Right lobe of liver (tissue), 4 donors: ENCODE data around the gene TSR2.

Experiments
- CTCF ChIP-seq, 4 donors: fragments of 200-600 bp in 3 of 4; fragments of 450-650 bp in 1 of 4; IDR thresholded peaks; one replicate each; pipeline versions ENCODE4 v1.5.1 to v1.8.0; 2016 to 2022; ENCODE audit warnings: antibody characterized with exemption in 4 of 4, mild to moderate bottlenecking in 2 of 4
- POLR2A ChIP-seq: fragments of 450-650 bp; IDR thresholded peaks from one replicate; pipeline ENCODE4 v1.6.1; 2017; ENCODE audit warnings: antibody characterized with exemption, mild to moderate bottlenecking
- donor health status: DM: no; HTN: no; CAD: no.
- donor health status: DM: no; HTN: no; CAD: no.
- donor health status: DM: no; HTN: yes; CAD: no.

- no peak for TF ChIP-seq CTCF (IDR thresholded peaks at IDR 0.05)
- TF ChIP-seq POLR2A: no peak
Measured at GRCh38 chrX:54427837-54428424, 12.3 kb upstream of the TSR2 start.
